WTC11 (cell line): Measurements from ENCODE around the gene MAPKAP1. TPM values are rescaled to one million over a fixed set of nuclear protein-coding genes. Genes with fewer than 3 reads are reported as not detected.

ENCODE experiments used
- ATAC-seq: fragments of 200-7000 bp; cut with Tn5 transposase; 2 replicates; pipeline ENCODE4 v1.10.0; 2021; ENCODE audit warnings: mild to moderate bottlenecking, moderate library complexity
- CTCF ChIA-PET: fragments of 300-600 bp; sonication (Branson Sonifier 250); formaldehyde crosslinking; loops from one replicate; lab custom pipeline; 2021; ENCODE audit warnings: antibody characterized with exemption; lab: Charles Lee
- POLR2A ChIA-PET: fragments of 350-600 bp; sonication (Branson Sonifier 250); formaldehyde crosslinking; loops from one replicate; lab custom pipeline; 2021; ENCODE audit warnings: antibody characterized with exemption; lab: Charles Lee
- DNase-seq: peaks from one replicate; pipeline ENCODE4 v3.0.0; 2021; ENCODE audit warnings: low spot score
- H3K27ac Mint-ChIP-seq: 2 replicates; pipeline ENCODE4 v1.8.0; 2021; ENCODE audit warnings: mixed read lengths
- H3K27me3 Mint-ChIP-seq: 2 replicates; pipeline ENCODE4 v1.8.0; 2021; ENCODE audit warnings: low read depth, mild to moderate bottlenecking, moderate library complexity, mixed read lengths
- H3K36me3 Mint-ChIP-seq: 2 replicates; pipeline ENCODE4 v1.8.0; 2021; ENCODE audit warnings: mixed read lengths
- H3K4me1 Mint-ChIP-seq: 2 replicates; pipeline ENCODE4 v1.8.0; 2022; ENCODE audit warnings: mixed read lengths
- H3K4me3 Mint-ChIP-seq: 2 replicates; pipeline ENCODE4 v1.8.0; 2021; ENCODE audit warnings: mild to moderate bottlenecking, moderate library complexity, mixed read lengths
- H3K9me3 Mint-ChIP-seq: 2 replicates; pipeline ENCODE4 v1.8.0; 2021; ENCODE audit warnings: mixed read lengths
- FOXK1 ChIP-seq: sonication (generic); formaldehyde crosslinking; IDR thresholded peaks from 2 replicates; pipeline ENCODE4 v1.8.0; 2022; ENCODE audit warnings: mild to moderate bottlenecking, moderate library complexity, missing genetic modification reagents
- GABPB1 ChIP-seq: sonication (generic); formaldehyde crosslinking; IDR thresholded peaks from 2 replicates; pipeline ENCODE4 v1.8.1; 2023; ENCODE audit warnings: mild to moderate bottlenecking, missing genetic modification reagents
- GTF2I ChIP-seq: fragments of 250-450 bp; sonication (Bioruptor Pico); conservative IDR thresholded peaks from 2 replicates; pipeline ENCODE4 v1.4.0; 2021; ENCODE audit warnings: mild to moderate bottlenecking
- JAZF1 ChIP-seq: fragments of 250-450 bp; sonication (Bioruptor Pico); IDR thresholded peaks from 2 replicates; pipeline ENCODE4 v1.9.0; 2021; ENCODE audit warnings: moderate library complexity, mild to moderate bottlenecking, inconsistent platforms
- KAT7 ChIP-seq: sonication (generic); formaldehyde crosslinking; IDR thresholded peaks from 2 replicates; pipeline ENCODE4 v1.8.1; 2023; ENCODE audit warnings: missing genetic modification reagents, mild to moderate bottlenecking, borderline replicate concordance
- OVOL2 ChIP-seq: fragments of 250-450 bp; sonication (Bioruptor Pico); IDR thresholded peaks from 2 replicates; pipeline ENCODE4 v1.9.0; 2021; ENCODE audit warnings: mild to moderate bottlenecking, borderline replicate concordance
- PRRX2 ChIP-seq: fragments of 250-450 bp; sonication (Bioruptor Pico); IDR thresholded peaks from 2 replicates; pipeline ENCODE4 v1.8.0; 2021; ENCODE audit warnings: mild to moderate bottlenecking
- RELA ChIP-seq: sonication (generic); formaldehyde crosslinking; IDR thresholded peaks from 2 replicates; pipeline ENCODE4 v1.8.1; 2022; ENCODE audit warnings: missing genetic modification reagents, mild to moderate bottlenecking, borderline replicate concordance
- TEAD1 ChIP-seq: sonication (generic); formaldehyde crosslinking; IDR thresholded peaks from 2 replicates; pipeline ENCODE4 v1.8.0; 2022; ENCODE audit warnings: mild to moderate bottlenecking, missing genetic modification reagents
- ZNF138 ChIP-seq: sonication (generic); formaldehyde crosslinking; conservative IDR thresholded peaks from 2 replicates; pipeline ENCODE4 v1.8.1; 2022; ENCODE audit warnings: mild to moderate bottlenecking, moderate library complexity, missing genetic modification reagents
- ZNF219 ChIP-seq: sonication (generic); formaldehyde crosslinking; IDR thresholded peaks from 2 replicates; pipeline ENCODE4 v1.8.0; 2023; ENCODE audit warnings: missing genetic modification reagents, mild to moderate bottlenecking, borderline replicate concordance
- ZNF232 ChIP-seq: sonication (generic); formaldehyde crosslinking; IDR thresholded peaks from 2 replicates; pipeline ENCODE4 v1.8.0; 2022; ENCODE audit warnings: mild to moderate bottlenecking, missing genetic modification reagents
- ZNF671 ChIP-seq: fragments of 250-450 bp; sonication (Bioruptor Pico); IDR thresholded peaks from 2 replicates; pipeline ENCODE4 v1.8.0; 2021; ENCODE audit warnings: mild to moderate bottlenecking
- total RNA-seq: library from RNA; stranded (reverse); gene quantifications from 3 replicates; pipeline ENCODE4 v1.2.3, GENCODE V29; 2021
- TF ChIP-seq, protein P1 (sequence below): sonication (generic); formaldehyde crosslinking; IDR thresholded peaks from 2 replicates; pipeline ENCODE4 v1.8.1; 2023; ENCODE audit warnings: mild to moderate bottlenecking, missing genetic modification reagents
- TF ChIP-seq, protein P2 (sequence below): fragments of 250-450 bp; sonication (Bioruptor Pico); IDR thresholded peaks from 2 replicates; pipeline ENCODE4 v1.9.0; 2021; ENCODE audit warnings: mild to moderate bottlenecking
- TF ChIP-seq, protein P3 (sequence below): sonication (generic); formaldehyde crosslinking; IDR thresholded peaks from 2 replicates; pipeline ENCODE4 v1.8.0; 2023; ENCODE audit warnings: missing genetic modification reagents
- TF ChIP-seq, protein P4 (sequence below): sonication (generic); formaldehyde crosslinking; IDR thresholded peaks from 2 replicates; pipeline ENCODE4 v1.8.1; 2022; ENCODE audit warnings: mild to moderate bottlenecking, moderate library complexity, missing genetic modification reagents
- TF ChIP-seq, protein P5 (sequence below): sonication (generic); formaldehyde crosslinking; IDR thresholded peaks from 2 replicates; pipeline ENCODE4 v1.8.1; 2022; ENCODE audit warnings: mild to moderate bottlenecking, missing genetic modification reagents, moderate library complexity, borderline replicate concordance
- TF ChIP-seq, protein P6 (sequence below): sonication (generic); formaldehyde crosslinking; IDR thresholded peaks from 2 replicates; pipeline ENCODE4 v1.8.1; 2023; ENCODE audit warnings: mild to moderate bottlenecking, missing genetic modification reagents, borderline replicate concordance
- TF ChIP-seq, protein P7 (sequence below): sonication (generic); formaldehyde crosslinking; IDR thresholded peaks from 2 replicates; pipeline ENCODE4 v1.8.1; 2023; ENCODE audit warnings: mild to moderate bottlenecking, missing genetic modification reagents, moderate library complexity
- TF ChIP-seq, protein P8 (sequence below): fragments of 250-450 bp; sonication (Bioruptor Pico); IDR thresholded peaks from 2 replicates; pipeline ENCODE4 v2.1.2; 2022; ENCODE audit warnings: mild to moderate bottlenecking, moderate library complexity

The MAPKAP1 gene
- total RNA-seq, 1 experiment from 2014 or later: 111 TPM

DNA sequence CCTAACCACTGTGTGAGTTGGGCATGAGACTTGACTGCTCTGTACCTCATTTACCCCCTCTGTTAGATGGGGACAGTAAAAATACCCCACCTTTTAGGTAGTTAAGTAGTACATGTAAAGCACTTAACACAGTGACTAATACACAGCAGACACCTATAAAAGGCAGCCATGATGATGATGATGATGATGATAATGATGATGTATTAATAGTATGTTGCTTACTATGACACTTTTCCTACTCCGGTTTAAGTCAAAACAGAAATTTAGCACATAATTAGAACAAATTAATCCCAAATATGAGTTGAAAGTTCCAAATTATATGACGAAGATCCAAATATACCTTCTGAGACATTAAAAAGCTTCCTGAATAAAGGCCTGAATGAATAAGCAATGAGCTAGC, 223.3 kb downstream of the MAPKAP1 start:
- no peak overlapping the region for H3K4me3 Mint-ChIP-seq
- H3K9me3 Mint-ChIP-seq: no peaks in the 10 kb centered on the region
- H3K27me3 Mint-ChIP-seq: no peaks in the 10 kb centered on the region
- peaks cover 18% of the 10 kb centered on the region for H3K4me1 Mint-ChIP-seq
- no peak for ATAC-seq
- no peak overlapping the region for H3K27ac Mint-ChIP-seq
- peaks cover 10% of the 10 kb centered on the region for H3K36me3 Mint-ChIP-seq
- no peak for DNase-seq
- TF ChIP-seq OVOL2 (CRISPR knock-in tag): no peak
- TF ChIP-seq RELA: no peak
- TF ChIP-seq ZNF138 (CRISPR knock-in tag): no peak
- TF ChIP-seq, protein P1, sequence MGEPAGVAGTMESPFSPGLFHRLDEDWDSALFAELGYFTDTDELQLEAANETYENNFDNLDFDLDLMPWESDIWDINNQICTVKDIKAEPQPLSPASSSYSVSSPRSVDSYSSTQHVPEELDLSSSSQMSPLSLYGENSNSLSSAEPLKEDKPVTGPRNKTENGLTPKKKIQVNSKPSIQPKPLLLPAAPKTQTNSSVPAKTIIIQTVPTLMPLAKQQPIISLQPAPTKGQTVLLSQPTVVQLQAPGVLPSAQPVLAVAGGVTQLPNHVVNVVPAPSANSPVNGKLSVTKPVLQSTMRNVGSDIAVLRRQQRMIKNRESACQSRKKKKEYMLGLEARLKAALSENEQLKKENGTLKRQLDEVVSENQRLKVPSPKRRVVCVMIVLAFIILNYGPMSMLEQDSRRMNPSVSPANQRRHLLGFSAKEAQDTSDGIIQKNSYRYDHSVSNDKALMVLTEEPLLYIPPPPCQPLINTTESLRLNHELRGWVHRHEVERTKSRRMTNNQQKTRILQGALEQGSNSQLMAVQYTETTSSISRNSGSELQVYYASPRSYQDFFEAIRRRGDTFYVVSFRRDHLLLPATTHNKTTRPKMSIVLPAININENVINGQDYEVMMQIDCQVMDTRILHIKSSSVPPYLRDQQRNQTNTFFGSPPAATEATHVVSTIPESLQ (CRISPR knock-in tag): no peak
- TF ChIP-seq ZNF232 (CRISPR knock-in tag): no peak
- TF ChIP-seq, protein P2, sequence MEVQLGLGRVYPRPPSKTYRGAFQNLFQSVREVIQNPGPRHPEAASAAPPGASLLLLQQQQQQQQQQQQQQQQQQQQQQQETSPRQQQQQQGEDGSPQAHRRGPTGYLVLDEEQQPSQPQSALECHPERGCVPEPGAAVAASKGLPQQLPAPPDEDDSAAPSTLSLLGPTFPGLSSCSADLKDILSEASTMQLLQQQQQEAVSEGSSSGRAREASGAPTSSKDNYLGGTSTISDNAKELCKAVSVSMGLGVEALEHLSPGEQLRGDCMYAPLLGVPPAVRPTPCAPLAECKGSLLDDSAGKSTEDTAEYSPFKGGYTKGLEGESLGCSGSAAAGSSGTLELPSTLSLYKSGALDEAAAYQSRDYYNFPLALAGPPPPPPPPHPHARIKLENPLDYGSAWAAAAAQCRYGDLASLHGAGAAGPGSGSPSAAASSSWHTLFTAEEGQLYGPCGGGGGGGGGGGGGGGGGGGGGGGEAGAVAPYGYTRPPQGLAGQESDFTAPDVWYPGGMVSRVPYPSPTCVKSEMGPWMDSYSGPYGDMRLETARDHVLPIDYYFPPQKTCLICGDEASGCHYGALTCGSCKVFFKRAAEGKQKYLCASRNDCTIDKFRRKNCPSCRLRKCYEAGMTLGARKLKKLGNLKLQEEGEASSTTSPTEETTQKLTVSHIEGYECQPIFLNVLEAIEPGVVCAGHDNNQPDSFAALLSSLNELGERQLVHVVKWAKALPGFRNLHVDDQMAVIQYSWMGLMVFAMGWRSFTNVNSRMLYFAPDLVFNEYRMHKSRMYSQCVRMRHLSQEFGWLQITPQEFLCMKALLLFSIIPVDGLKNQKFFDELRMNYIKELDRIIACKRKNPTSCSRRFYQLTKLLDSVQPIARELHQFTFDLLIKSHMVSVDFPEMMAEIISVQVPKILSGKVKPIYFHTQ (CRISPR knock-in tag): no peak
- no peak for TF ChIP-seq KAT7
- no peak for TF ChIP-seq TEAD1 (CRISPR knock-in tag)
- TF ChIP-seq FOXK1 (CRISPR knock-in tag): no peak
- ChIA-PET CTCF (interaction anchor here (1.3 kb wide), 1 partner anchor 75 kb away, joined by 3 read pairs; no protein-coding TSS in a partner anchor), POLR2A (no interaction called here)

DNA sequence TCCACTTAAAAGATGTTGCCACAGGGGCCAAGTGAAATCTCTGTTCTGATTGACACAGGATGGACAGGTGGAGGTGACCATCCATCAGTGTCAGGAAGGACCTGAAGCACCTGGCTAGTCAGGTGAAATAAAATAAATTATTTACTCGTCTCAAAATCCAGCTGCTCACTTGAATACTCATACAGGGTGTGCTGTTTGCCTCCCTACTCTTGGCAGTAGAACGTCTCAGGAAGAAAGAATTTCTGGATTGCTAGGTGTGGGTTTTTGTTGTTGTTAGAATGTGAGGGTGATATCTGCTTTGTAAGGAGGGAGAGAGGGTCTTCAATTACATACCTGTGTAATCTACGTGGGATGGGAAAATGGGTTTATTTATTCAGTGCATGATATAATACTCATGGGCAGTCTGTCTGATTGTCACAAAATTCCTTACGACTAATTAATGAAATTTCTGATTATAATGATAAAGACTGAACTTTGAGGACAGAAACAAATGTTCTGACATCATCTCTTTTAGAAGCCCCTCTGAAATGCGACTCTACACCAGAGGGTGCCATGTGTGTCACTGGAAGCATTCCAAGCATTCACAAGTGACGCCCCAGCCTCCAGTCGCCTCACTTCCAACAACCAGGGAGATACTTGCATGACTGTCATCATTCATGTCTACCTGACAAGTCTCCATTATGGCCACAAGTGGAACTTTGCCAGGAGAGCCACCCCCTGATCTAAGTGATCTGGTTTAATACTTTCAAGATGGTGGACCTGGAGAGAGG, 227.0 kb downstream of the MAPKAP1 start:
- DNase-seq (no peak), ATAC-seq (no peak)
- Mint-ChIP-seq H3K9me3 (no peaks in the 10 kb centered on the region), H3K27ac (peak overlapping the region; percentile 11; the same call in 1 of the 2 replicates), H3K36me3 (peaks cover 12% of the 10 kb centered on the region), H3K4me1 (peaks cover 11% of the 10 kb centered on the region), H3K27me3 (no peaks in the 10 kb centered on the region), H3K4me3 (no peak overlapping the region)
- ChIA-PET CTCF (no interaction called here), POLR2A (no interaction called here)
- TF ChIP-seq PRRX2 (no peak), ZNF671 (CRISPR knock-in tag) (no peak), GABPB1 (CRISPR knock-in tag) (no peak), JAZF1 (CRISPR knock-in tag) (no peak), ZNF219 (CRISPR knock-in tag) (no peak), GTF2I (CRISPR knock-in tag) (no peak), OVOL2 (CRISPR knock-in tag) (no peak)
- TF ChIP-seq, protein P3, sequence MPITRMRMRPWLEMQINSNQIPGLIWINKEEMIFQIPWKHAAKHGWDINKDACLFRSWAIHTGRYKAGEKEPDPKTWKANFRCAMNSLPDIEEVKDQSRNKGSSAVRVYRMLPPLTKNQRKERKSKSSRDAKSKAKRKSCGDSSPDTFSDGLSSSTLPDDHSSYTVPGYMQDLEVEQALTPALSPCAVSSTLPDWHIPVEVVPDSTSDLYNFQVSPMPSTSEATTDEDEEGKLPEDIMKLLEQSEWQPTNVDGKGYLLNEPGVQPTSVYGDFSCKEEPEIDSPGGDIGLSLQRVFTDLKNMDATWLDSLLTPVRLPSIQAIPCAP (CRISPR knock-in tag): no peak
- TF ChIP-seq, protein P4, sequence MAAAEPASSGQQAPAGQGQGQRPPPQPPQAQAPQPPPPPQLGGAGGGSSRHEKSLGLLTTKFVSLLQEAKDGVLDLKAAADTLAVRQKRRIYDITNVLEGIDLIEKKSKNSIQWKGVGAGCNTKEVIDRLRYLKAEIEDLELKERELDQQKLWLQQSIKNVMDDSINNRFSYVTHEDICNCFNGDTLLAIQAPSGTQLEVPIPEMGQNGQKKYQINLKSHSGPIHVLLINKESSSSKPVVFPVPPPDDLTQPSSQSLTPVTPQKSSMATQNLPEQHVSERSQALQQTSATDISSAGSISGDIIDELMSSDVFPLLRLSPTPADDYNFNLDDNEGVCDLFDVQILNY: no peak
- TF ChIP-seq, protein P5, sequence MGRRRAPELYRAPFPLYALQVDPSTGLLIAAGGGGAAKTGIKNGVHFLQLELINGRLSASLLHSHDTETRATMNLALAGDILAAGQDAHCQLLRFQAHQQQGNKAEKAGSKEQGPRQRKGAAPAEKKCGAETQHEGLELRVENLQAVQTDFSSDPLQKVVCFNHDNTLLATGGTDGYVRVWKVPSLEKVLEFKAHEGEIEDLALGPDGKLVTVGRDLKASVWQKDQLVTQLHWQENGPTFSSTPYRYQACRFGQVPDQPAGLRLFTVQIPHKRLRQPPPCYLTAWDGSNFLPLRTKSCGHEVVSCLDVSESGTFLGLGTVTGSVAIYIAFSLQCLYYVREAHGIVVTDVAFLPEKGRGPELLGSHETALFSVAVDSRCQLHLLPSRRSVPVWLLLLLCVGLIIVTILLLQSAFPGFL (CRISPR knock-in tag): no peak
- TF ChIP-seq, protein P6, sequence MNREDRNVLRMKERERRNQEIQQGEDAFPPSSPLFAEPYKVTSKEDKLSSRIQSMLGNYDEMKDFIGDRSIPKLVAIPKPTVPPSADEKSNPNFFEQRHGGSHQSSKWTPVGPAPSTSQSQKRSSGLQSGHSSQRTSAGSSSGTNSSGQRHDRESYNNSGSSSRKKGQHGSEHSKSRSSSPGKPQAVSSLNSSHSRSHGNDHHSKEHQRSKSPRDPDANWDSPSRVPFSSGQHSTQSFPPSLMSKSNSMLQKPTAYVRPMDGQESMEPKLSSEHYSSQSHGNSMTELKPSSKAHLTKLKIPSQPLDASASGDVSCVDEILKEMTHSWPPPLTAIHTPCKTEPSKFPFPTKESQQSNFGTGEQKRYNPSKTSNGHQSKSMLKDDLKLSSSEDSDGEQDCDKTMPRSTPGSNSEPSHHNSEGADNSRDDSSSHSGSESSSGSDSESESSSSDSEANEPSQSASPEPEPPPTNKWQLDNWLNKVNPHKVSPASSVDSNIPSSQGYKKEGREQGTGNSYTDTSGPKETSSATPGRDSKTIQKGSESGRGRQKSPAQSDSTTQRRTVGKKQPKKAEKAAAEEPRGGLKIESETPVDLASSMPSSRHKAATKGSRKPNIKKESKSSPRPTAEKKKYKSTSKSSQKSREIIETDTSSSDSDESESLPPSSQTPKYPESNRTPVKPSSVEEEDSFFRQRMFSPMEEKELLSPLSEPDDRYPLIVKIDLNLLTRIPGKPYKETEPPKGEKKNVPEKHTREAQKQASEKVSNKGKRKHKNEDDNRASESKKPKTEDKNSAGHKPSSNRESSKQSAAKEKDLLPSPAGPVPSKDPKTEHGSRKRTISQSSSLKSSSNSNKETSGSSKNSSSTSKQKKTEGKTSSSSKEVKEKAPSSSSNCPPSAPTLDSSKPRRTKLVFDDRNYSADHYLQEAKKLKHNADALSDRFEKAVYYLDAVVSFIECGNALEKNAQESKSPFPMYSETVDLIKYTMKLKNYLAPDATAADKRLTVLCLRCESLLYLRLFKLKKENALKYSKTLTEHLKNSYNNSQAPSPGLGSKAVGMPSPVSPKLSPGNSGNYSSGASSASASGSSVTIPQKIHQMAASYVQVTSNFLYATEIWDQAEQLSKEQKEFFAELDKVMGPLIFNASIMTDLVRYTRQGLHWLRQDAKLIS (CRISPR knock-in tag): no peak
- TF ChIP-seq, protein P7, sequence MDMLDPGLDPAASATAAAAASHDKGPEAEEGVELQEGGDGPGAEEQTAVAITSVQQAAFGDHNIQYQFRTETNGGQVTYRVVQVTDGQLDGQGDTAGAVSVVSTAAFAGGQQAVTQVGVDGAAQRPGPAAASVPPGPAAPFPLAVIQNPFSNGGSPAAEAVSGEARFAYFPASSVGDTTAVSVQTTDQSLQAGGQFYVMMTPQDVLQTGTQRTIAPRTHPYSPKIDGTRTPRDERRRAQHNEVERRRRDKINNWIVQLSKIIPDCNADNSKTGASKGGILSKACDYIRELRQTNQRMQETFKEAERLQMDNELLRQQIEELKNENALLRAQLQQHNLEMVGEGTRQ (CRISPR knock-in tag): no peak
- TF ChIP-seq, protein P8, sequence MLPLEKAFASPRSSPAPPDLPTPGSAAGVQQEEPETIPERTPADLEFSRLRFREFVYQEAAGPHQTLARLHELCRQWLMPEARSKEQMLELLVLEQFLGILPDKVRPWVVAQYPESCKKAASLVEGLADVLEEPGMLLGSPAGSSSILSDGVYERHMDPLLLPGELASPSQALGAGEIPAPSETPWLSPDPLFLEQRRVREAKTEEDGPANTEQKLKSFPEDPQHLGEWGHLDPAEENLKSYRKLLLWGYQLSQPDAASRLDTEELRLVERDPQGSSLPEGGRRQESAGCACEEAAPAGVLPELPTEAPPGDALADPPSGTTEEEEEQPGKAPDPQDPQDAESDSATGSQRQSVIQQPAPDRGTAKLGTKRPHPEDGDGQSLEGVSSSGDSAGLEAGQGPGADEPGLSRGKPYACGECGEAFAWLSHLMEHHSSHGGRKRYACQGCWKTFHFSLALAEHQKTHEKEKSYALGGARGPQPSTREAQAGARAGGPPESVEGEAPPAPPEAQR (CRISPR knock-in tag): no peak
